Measurements from ENCODE around the gene LIX1. TPM values are rescaled to one million over a fixed set of nuclear protein-coding genes. Genes with fewer than 3 reads are reported as not detected.

The LIX1 gene
- total RNA-seq, 1 experiment from 2014 or later, result 4.1 TPM

DNA sequence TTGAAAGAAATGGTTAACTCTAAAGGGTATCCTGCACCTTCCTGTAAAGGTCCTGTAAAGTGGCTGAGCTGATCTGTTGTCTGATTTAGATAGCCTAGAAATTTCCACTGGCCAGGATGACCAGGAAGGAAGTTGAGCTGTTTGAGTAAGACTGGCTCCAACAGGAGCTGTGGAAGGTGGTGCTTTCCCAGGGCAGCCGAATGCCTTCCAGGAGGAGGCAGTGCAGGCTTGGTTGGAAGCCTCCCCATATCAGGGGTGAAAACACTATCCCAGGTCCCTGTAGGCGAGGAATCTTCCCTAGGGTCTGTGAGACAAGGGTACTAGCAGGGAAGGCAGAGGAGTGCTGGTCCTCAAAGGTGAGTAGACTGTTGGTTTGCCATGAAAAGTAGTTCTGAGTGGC, 98.4 kb downstream of the LIX1 start:
- Mint-ChIP-seq H3K27me3 (ENCODE audit: insufficient read depth, unreplicated experiment) (no peaks in the 10 kb centered on the region), H3K27ac (ENCODE audit: unreplicated experiment) (peak overlapping the region; percentile 90), H3K36me3 (ENCODE audit: insufficient read depth, unreplicated experiment) (no peaks in the 10 kb centered on the region), H3K9me3 (ENCODE audit: unreplicated experiment) (no peaks in the 10 kb centered on the region), H3K4me1 (ENCODE audit: low read depth, unreplicated experiment) (peaks cover 37% of the 10 kb centered on the region), H3K4me3 (ENCODE audit: unreplicated experiment) (no peak overlapping the region)
- TF ChIP-seq, protein P1, sequence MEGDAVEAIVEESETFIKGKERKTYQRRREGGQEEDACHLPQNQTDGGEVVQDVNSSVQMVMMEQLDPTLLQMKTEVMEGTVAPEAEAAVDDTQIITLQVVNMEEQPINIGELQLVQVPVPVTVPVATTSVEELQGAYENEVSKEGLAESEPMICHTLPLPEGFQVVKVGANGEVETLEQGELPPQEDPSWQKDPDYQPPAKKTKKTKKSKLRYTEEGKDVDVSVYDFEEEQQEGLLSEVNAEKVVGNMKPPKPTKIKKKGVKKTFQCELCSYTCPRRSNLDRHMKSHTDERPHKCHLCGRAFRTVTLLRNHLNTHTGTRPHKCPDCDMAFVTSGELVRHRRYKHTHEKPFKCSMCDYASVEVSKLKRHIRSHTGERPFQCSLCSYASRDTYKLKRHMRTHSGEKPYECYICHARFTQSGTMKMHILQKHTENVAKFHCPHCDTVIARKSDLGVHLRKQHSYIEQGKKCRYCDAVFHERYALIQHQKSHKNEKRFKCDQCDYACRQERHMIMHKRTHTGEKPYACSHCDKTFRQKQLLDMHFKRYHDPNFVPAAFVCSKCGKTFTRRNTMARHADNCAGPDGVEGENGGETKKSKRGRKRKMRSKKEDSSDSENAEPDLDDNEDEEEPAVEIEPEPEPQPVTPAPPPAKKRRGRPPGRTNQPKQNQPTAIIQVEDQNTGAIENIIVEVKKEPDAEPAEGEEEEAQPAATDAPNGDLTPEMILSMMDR (IDR thresholded peaks at IDR 0.05; ENCODE audit: insufficient read depth in 1 of 2, low read depth in 1 of 2, low read length in 1 of 2, severe bottlenecking in 1 of 2, unreplicated experiment in 1 of 2), result peak; percentile 38 to 60
- Histone ChIP-seq H3K36me3 (ENCODE audit: control insufficient read depth, insufficient read depth, low read length) (peaks cover 1% of the 10 kb centered on the region; the same call in 1 of the 2 replicates), H3K9me3 (no peaks in the 10 kb centered on the region), H3K27me3 (replicated peaks; ENCODE audit: control insufficient read depth, insufficient read depth, low read length) (no peaks in the 10 kb centered on the region), H3K4me1 (peaks cover 28% of the 10 kb centered on the region), H3K4me3 (ENCODE audit: low read depth, low read length) (no peak overlapping the region)
- DNase-seq, result peak; percentile 62 to 67
- intact Hi-C loops (cut with micrococcal nuclease; ENCODE audit: unreplicated experiment), result loop anchor here (1.0 to 5.0 kb wide), 4 partner anchors 33 to 118 kb away; partner anchors contain the start of gene LIX1
- ChIA-PET POLR2A (no interaction called here), CTCF (interaction anchor here (0.6 to 4.9 kb wide), 9 partner anchors 11 to 187 kb away, joined by 3 to 35 read pairs (median 5); partner anchors contain the start of gene LIX1)
- no TSS peak for BruUV-seq (replicated peaks)

DNA sequence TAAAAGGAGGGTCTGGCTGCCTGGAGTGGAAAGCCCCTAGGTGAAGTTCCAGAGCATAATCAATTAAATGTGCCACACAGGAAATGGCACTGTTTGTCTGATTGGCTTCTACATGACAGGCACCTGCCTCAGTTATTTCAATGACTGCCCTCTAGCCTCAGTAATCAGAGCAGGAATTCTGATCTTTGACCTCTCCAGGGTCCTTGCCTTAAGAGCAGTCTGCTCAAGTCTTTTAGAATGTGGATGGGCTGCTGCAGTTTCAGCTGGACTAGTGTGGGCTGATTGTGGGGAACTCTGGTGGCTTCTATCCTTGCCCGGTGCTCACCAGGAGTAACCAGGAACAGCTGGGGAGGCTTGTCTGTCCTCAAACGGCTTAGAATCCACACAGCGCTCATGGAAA, 98.9 kb downstream of the LIX1 start:
- Mint-ChIP-seq H3K4me1 (ENCODE audit: low read depth, unreplicated experiment) (peaks cover 42% of the 10 kb centered on the region), H3K27me3 (ENCODE audit: insufficient read depth, unreplicated experiment) (no peaks in the 10 kb centered on the region), H3K36me3 (ENCODE audit: insufficient read depth, unreplicated experiment) (no peaks in the 10 kb centered on the region), H3K9me3 (ENCODE audit: unreplicated experiment) (no peaks in the 10 kb centered on the region), H3K4me3 (ENCODE audit: unreplicated experiment) (peak overlapping the region; percentile 45), H3K27ac (ENCODE audit: unreplicated experiment) (peak overlapping the region; percentile 90)
- peak; percentile 49 to 59 for DNase-seq
- Histone ChIP-seq H3K4me3 (ENCODE audit: low read depth, low read length) (no peak overlapping the region), H3K9me3 (no peaks in the 10 kb centered on the region), H3K4me1 (peaks cover 28% of the 10 kb centered on the region), H3K36me3 (ENCODE audit: control insufficient read depth, insufficient read depth, low read length) (peaks cover 1% of the 10 kb centered on the region; the same call in 1 of the 2 replicates), H3K27me3 (replicated peaks; ENCODE audit: control insufficient read depth, insufficient read depth, low read length) (no peaks in the 10 kb centered on the region)
- ChIA-PET CTCF (interaction anchor here (1.0 to 4.9 kb wide), 7 partner anchors 11 to 175 kb away, joined by 3 to 35 read pairs (median 5); partner anchors contain the start of gene LIX1), POLR2A (no interaction called here)
- TF ChIP-seq, protein P1 (IDR thresholded peaks at IDR 0.05; ENCODE audit: insufficient read depth in 1 of 2, low read depth in 1 of 2, low read length in 1 of 2, severe bottlenecking in 1 of 2, unreplicated experiment in 1 of 2), result peak in 1 of 2 experiments; percentile 12
- no TSS peak for BruUV-seq (replicated peaks)
- intact Hi-C loops (cut with micrococcal nuclease; ENCODE audit: unreplicated experiment), result loop anchor here (2.0 to 5.0 kb wide), 3 partner anchors 34 to 107 kb away; partner anchors contain the start of gene LNPEP

DNA sequence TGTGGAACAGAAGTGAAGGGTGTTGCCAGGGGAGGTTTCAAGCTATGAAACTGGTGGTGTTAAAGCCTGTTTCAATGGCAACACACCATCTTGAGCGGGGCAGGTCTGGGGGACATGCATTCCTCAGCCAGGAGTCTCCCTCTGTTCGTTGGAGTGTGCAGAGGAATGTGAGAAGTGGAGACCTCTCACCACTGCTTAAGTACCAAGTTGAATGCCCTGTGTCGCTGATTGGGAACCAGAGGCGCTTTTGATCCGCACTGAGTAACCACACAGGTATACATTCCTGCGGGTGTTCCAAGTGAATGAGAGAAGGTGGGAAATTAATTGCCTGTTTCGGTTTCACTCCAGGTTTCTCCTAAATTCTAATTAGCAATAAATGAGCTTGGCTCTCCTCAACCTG, 99.4 kb downstream of the LIX1 start:
- H3K36me3 Mint-ChIP-seq (ENCODE audit: insufficient read depth, unreplicated experiment), result no peaks in the 10 kb centered on the region
- TF ChIP-seq, protein P1 (IDR thresholded peaks at IDR 0.05; ENCODE audit: insufficient read depth in 1 of 2, low read depth in 1 of 2, low read length in 1 of 2, severe bottlenecking in 1 of 2, unreplicated experiment in 1 of 2), result no peak
- peak in 1 of 2 experiments; percentile 37 for DNase-seq
- no TSS peak for BruUV-seq (replicated peaks)
- H3K4me3 Mint-ChIP-seq (ENCODE audit: unreplicated experiment), result no peak overlapping the region
- no peaks in the 10 kb centered on the region for H3K9me3 Mint-ChIP-seq (ENCODE audit: unreplicated experiment)
- H3K36me3 ChIP-seq (ENCODE audit: control insufficient read depth, insufficient read depth, low read length), result peaks cover 1% of the 10 kb centered on the region; the same call in 1 of the 2 replicates
- no peaks in the 10 kb centered on the region for H3K27me3 ChIP-seq (replicated peaks; ENCODE audit: control insufficient read depth, insufficient read depth, low read length)
- H3K4me1 ChIP-seq, result peaks cover 28% of the 10 kb centered on the region
- peak overlapping the region; percentile 90 for H3K27ac Mint-ChIP-seq (ENCODE audit: unreplicated experiment)
- H3K4me3 ChIP-seq (ENCODE audit: low read depth, low read length), result no peak overlapping the region
- H3K27me3 Mint-ChIP-seq (ENCODE audit: insufficient read depth, unreplicated experiment), result no peaks in the 10 kb centered on the region
- intact Hi-C loops (cut with micrococcal nuclease; ENCODE audit: unreplicated experiment), result loop anchor here (2.0 to 5.0 kb wide), 3 partner anchors 34 to 106 kb away; partner anchors contain the start of gene LNPEP
- peaks cover 42% of the 10 kb centered on the region for H3K4me1 Mint-ChIP-seq (ENCODE audit: low read depth, unreplicated experiment)
- no peaks in the 10 kb centered on the region for H3K9me3 ChIP-seq
- ChIA-PET POLR2A (no interaction called here), CTCF (interaction anchor here (0.5 to 4.9 kb wide), 4 partner anchors 24 to 174 kb away, joined by 3 to 35 read pairs (median 11); partner anchors contain the start of gene LIX1)

Other genes with a start within 250 kb of the LIX1 start
- gene LNPEP, start 206.5 kb downstream of the LIX1 start, total RNA-seq (2022), result 21.4 and 21.9 TPM in 2 replicates
- 36.3 and 38.7 TPM in 2 replicates for gene RIOK2, start 40.6 kb upstream of the LIX1 start, total RNA-seq (2022)

Data from Caco-2 (cell line).